A549 (cell line): ENCODE measurements around the gene RHOT1.

Experiments used
- CBX8 ChIP-seq: fragments of 200-600 bp; sonication (generic); IDR thresholded peaks from 2 replicates; pipeline ENCODE4 v1.6.1; 2016
- CEBPB ChIP-seq, 2 experiments: fragments of >200 bp in 1 of 2; sonication (Bioruptor Twin) in 1 of 2; formaldehyde crosslinking in 1 of 2; IDR thresholded peaks; 2 replicates each; pipeline ENCODE4 v1.6.1; 2012 to 2016
- CTCF ChIP-seq: fragments of >200 bp; sonication (Bioruptor Twin); formaldehyde crosslinking; IDR thresholded peaks from 3 replicates; pipeline ENCODE4 v1.5.1; 2016
- EP300 ChIP-seq, 2 experiments: fragments of >200 bp; sonication (Bioruptor Twin); formaldehyde crosslinking; IDR thresholded peaks; 2 replicates in 1 of 2; 3 replicates in 1 of 2; pipeline ENCODE4 v1.6.1; 2016 to 2017
- HDAC2 ChIP-seq: fragments of 200-600 bp; sonication (generic); IDR thresholded peaks from 2 replicates; pipeline ENCODE4 v1.6.1; 2016
- HMGXB4 ChIP-seq: fragments of 250-450 bp; sonication (Bioruptor Pico); IDR thresholded peaks from 2 replicates; pipeline ENCODE4 v1.5.0; 2021; ENCODE audit warnings: mild to moderate bottlenecking, moderate library complexity, borderline replicate concordance
- KDM5A ChIP-seq: fragments of 200-600 bp; sonication (generic); IDR thresholded peaks from 2 replicates; pipeline ENCODE4 v1.6.1; 2016; ENCODE audit warnings: antibody characterized with exemption, mild to moderate bottlenecking
- MYC ChIP-seq: IDR thresholded peaks from 2 replicates; pipeline ENCODE4 v1.6.1; 2012; ENCODE audit warnings: mild to moderate bottlenecking, inconsistent platforms, low read length, improper control_type of control experiment, borderline replicate concordance
- NFE2L2 ChIP-seq: fragments of 150-350 bp; conservative IDR thresholded peaks from 2 replicates; pipeline ENCODE4 v1.6.1; 2014; ENCODE audit warnings: low read length
- PHF8 ChIP-seq: fragments of 200-600 bp; sonication (generic); IDR thresholded peaks from 2 replicates; pipeline ENCODE4 v1.6.1; 2016; ENCODE audit warnings: low read depth, mild to moderate bottlenecking, antibody characterized with exemption, moderate library complexity, borderline replicate concordance
- POLR2A ChIP-seq: IDR thresholded peaks from 2 replicates; pipeline ENCODE4 v1.6.1; 2012; ENCODE audit warnings: mild to moderate bottlenecking, low read length
- POLR2AphosphoS2 ChIP-seq: conservative IDR thresholded peaks from 2 replicates; pipeline ENCODE4 v1.6.1; 2012; ENCODE audit warnings: low read length, improper control_type of control experiment, inconsistent platforms
- RAD21 ChIP-seq, 2 experiments: fragments of >200 bp in 1 of 2; sonication (Bioruptor Twin) in 1 of 2; formaldehyde crosslinking in 1 of 2; IDR thresholded peaks in 1 of 2; conservative IDR thresholded peaks in 1 of 2; 2 replicates in 1 of 2; 3 replicates in 1 of 2; pipeline ENCODE4 v1.6.1; 2012 to 2018; ENCODE audit warnings: inconsistent platforms in 1 of 2
- RNF2 ChIP-seq: fragments of 200-600 bp; sonication (generic); IDR thresholded peaks from 2 replicates; pipeline ENCODE4 v1.6.1; 2016; ENCODE audit warnings: low read depth, mild to moderate bottlenecking, antibody characterized with exemption, moderate library complexity, borderline replicate concordance

GRCh38 chr17:32266051-32266388, 123.7 kb downstream of the RHOT1 start:
- TF ChIP-seq PHF8, result no peak
- no peak for TF ChIP-seq CBX8
- TF ChIP-seq POLR2A, result no peak
- no peak; the same call in 2 of the 3 replicates for TF ChIP-seq CTCF
- TF ChIP-seq RNF2, result no peak
- no peak for TF ChIP-seq RAD21 (conservative IDR thresholded peaks at IDR 0.05 in 1 of 2, IDR thresholded peaks at IDR 0.05 in 1 of 2)
- no peak for TF ChIP-seq HMGXB4 (CRISPR knock-in tag)
- TF ChIP-seq KDM5A, result no peak
- TF ChIP-seq EP300 (IDR thresholded peaks at IDR 0.05), result no peak
- no peak for TF ChIP-seq MYC
- TF ChIP-seq CEBPB (IDR thresholded peaks at IDR 0.05), result no peak
- no peak for TF ChIP-seq NFE2L2
- TF ChIP-seq HDAC2, result no peak
- TF ChIP-seq POLR2AphosphoS2, result no peak
